ENCODE measurements around the gene OVAAL.
A peak's percentile ranks its signal among the peaks of the same experiment; 100 is the strongest.

OVAAL gene

GRCh38 chr1:180558664-180559063 lies at the start of gene OVAAL:
OVAAL (plus strand) TSS chr1:180558964.
- DNase-seq, result no peak

- DNase-seq, result no peak
Observed at GRCh38 chr1:180510882-180511281, 47.9 kb upstream of the OVAAL start.

- no peak for DNase-seq
Observed at GRCh38 chr1:180513531-180513930, 45.2 kb upstream of the OVAAL start.

- no peak for DNase-seq
Observed at GRCh38 chr1:180515364-180515763, 43.4 kb upstream of the OVAAL start.

- peak; percentile 50 for DNase-seq
Observed at GRCh38 chr1:180515857-180516388, 42.8 kb upstream of the OVAAL start.

GRCh38 chr1:180519846-180520245 lies 38.9 kb upstream of the OVAAL start:
- no peak for DNase-seq

- no peak for DNase-seq
Observed at GRCh38 chr1:180521474-180522212, 37.1 kb upstream of the OVAAL start.

GRCh38 chr1:180522213-180522515 lies 36.6 kb upstream of the OVAAL start:
- no peak for DNase-seq

- no peak for DNase-seq
Observed at GRCh38 chr1:180524160-180524914, 34.4 kb upstream of the OVAAL start.

GRCh38 chr1:180524915-180525714 lies 33.6 kb upstream of the OVAAL start:
- no peak for DNase-seq

- DNase-seq, result no peak
Observed at GRCh38 chr1:180525715-180526039, 33.1 kb upstream of the OVAAL start.

- DNase-seq, result no peak
Observed at GRCh38 chr1:180527101-180527669, 31.6 kb upstream of the OVAAL start.

- no peak for DNase-seq
Observed at GRCh38 chr1:180528868-180529470, 29.8 kb upstream of the OVAAL start.

GRCh38 chr1:180530501-180530900 lies 28.3 kb upstream of the OVAAL start:
- DNase-seq, result no peak

GRCh38 chr1:180532854-180533253 lies 25.9 kb upstream of the OVAAL start:
- no peak for DNase-seq

- DNase-seq, result peak; percentile 66
Observed at GRCh38 chr1:180533266-180533987, 25.3 kb upstream of the OVAAL start.

GRCh38 chr1:180534214-180534613 lies 24.6 kb upstream of the OVAAL start:
- DNase-seq, result no peak

GRCh38 chr1:180535418-180535999 lies 23.3 kb upstream of the OVAAL start:
- no peak for DNase-seq

- no peak for DNase-seq
Observed at GRCh38 chr1:180536821-180537372, 21.9 kb upstream of the OVAAL start.

- DNase-seq, result no peak
Observed at GRCh38 chr1:180539136-180539535, 19.6 kb upstream of the OVAAL start.
